Measurements from ENCODE around the gene NDFIP1.

Gene NDFIP1

GRCh38 chr5:142193114-142193428 is 84.5 kb downstream of the NDFIP1 start:
- DNase-seq, result no peak

- no peak for DNase-seq
Observed at GRCh38 chr5:142197098-142197497, 88.5 kb downstream of the NDFIP1 start.

GRCh38 chr5:142197781-142198180 is 89.2 kb downstream of the NDFIP1 start:
- no peak for DNase-seq

GRCh38 chr5:142199388-142199787 is 90.8 kb downstream of the NDFIP1 start:
- DNase-seq, result no peak

- no peak for DNase-seq
Observed at GRCh38 chr5:142200387-142200786, 91.8 kb downstream of the NDFIP1 start.

GRCh38 chr5:142201471-142201887 is 92.9 kb downstream of the NDFIP1 start:
- DNase-seq, result no peak

- DNase-seq, result no peak
Observed at GRCh38 chr5:142202282-142202681, 93.7 kb downstream of the NDFIP1 start.

All from CD4-positive, alpha-beta T cell treated with Interleukin-21 for 1 hour (primary cell).